Activated naive CD4-positive, alpha-beta T cell treated with anti-CD3 and anti-CD28 coated beads for 36 hours (primary cell): ENCODE results near the gene ZMAT5. TPM values are rescaled to one million over a fixed set of nuclear protein-coding genes. Genes with fewer than 3 reads are reported as not detected.

ENCODE experiments used
- CTCF ChIA-PET: fragments of 350-600 bp; sonication (Branson Sonifier 250); formaldehyde crosslinking; loops from one replicate; lab custom pipeline; 2021; ENCODE audit warnings: antibody characterized with exemption; lab: Charles Lee
- DNase-seq: peaks from one replicate; pipeline ENCODE4 v3.0.0-alpha.2; 2020
- H3K27ac Mint-ChIP-seq: one replicate; pipeline ENCODE4 v1.8.0; 2021; ENCODE audit warnings: mild to moderate bottlenecking, mixed read lengths
- H3K27me3 Mint-ChIP-seq: one replicate; pipeline ENCODE4 v1.8.0; 2021; ENCODE audit warnings: low read depth, mixed read lengths
- H3K36me3 Mint-ChIP-seq: one replicate; pipeline ENCODE4 v1.8.0; 2021; ENCODE audit warnings: low read depth, mixed read lengths
- H3K4me1 Mint-ChIP-seq: one replicate; pipeline ENCODE4 v1.8.0; 2021; ENCODE audit warnings: low read depth, mixed read lengths
- H3K4me3 Mint-ChIP-seq: one replicate; pipeline ENCODE4 v1.8.0; 2021; ENCODE audit warnings: mild to moderate bottlenecking, moderate library complexity, mixed read lengths
- H3K9me3 Mint-ChIP-seq: one replicate; pipeline ENCODE4 v1.8.0; 2021; ENCODE audit warnings: mixed read lengths
- intact Hi-C: fragments of 100-400 bp; cut with micrococcal nuclease; formaldehyde crosslinking; loops from one replicate; pipeline ENCODE4 v1.15.1; 2023
- total RNA-seq, 2 experiments: library from RNA; stranded (reverse); gene quantifications; one replicate each; pipeline ENCODE4 v1.2.3, GENCODE V29; 2021

Gene ZMAT5
- total RNA-seq, 2 experiments from 2014 or later: 14.3 to 15.3 TPM

DNA sequence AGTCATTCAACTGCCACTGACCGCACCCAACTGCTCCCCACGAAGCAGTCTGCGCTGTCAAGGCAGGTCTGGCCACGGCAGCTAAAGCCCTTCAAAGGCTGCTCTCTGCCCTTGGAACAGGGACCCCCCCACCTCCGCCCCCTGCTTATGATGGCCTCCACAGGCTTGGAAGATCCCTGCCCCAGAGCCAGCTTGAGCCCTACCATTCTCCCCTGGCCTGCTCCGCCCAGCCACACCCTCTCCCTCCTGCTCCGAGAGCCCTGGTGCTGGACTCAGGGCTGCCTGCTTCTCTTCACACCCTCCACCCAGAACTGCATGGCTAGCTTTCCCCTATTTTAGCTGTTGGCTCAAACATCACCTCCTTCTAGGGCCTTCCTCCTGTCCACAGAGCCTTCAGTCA, 19.0 kb downstream of the ZMAT5 start:
- H3K36me3 Mint-ChIP-seq: peaks cover 8% of the 10 kb centered on the region
- no peak for DNase-seq
- no peak overlapping the region for H3K27ac Mint-ChIP-seq
- CTCF ChIA-PET: no interaction called here
- H3K4me1 Mint-ChIP-seq: peaks cover 4% of the 10 kb centered on the region
- no peaks in the 10 kb centered on the region for H3K9me3 Mint-ChIP-seq
- intact Hi-C loops: no loop called here
- no peaks in the 10 kb centered on the region for H3K27me3 Mint-ChIP-seq
- H3K4me3 Mint-ChIP-seq: no peak overlapping the region

GRCh38 chr22:29744902-29745301, 21.9 kb downstream of the ZMAT5 start:
- Mint-ChIP-seq H3K4me1 (no peaks in the 10 kb centered on the region), H3K36me3 (peaks cover 4% of the 10 kb centered on the region), H3K27me3 (no peaks in the 10 kb centered on the region), H3K4me3 (no peak overlapping the region), H3K9me3 (no peaks in the 10 kb centered on the region), H3K27ac (no peak overlapping the region)
- intact Hi-C loops: no loop called here
- CTCF ChIA-PET: no interaction called here
- DNase-seq: no peak

DNA sequence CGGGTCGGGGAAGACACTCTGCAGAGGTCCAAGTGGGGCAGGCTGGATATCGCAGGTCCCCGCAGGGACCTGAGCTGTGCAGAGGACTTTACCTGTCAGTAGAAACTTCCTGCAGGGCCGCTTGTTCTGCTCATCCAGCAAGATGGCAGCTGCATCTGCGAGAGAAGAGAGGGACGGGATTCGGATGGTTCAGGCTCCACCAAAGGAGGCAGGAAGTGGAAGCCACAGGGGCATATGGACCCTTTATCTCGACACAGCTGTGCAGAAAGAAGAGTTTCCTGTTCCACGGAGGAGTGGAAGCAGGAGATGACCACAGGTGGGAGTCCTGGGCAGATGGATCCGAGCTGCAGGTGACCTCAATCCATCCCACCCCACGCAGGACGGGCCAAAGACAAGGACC, 24.5 kb downstream of the ZMAT5 start:
- H3K27me3 Mint-ChIP-seq: no peaks in the 10 kb centered on the region
- no peak overlapping the region for H3K4me3 Mint-ChIP-seq
- no peaks in the 10 kb centered on the region for H3K4me1 Mint-ChIP-seq
- intact Hi-C loops: no loop called here
- H3K27ac Mint-ChIP-seq: no peak overlapping the region
- peaks cover 4% of the 10 kb centered on the region for H3K36me3 Mint-ChIP-seq
- no peak for DNase-seq
- no peaks in the 10 kb centered on the region for H3K9me3 Mint-ChIP-seq
- CTCF ChIA-PET: no interaction called here

DNA sequence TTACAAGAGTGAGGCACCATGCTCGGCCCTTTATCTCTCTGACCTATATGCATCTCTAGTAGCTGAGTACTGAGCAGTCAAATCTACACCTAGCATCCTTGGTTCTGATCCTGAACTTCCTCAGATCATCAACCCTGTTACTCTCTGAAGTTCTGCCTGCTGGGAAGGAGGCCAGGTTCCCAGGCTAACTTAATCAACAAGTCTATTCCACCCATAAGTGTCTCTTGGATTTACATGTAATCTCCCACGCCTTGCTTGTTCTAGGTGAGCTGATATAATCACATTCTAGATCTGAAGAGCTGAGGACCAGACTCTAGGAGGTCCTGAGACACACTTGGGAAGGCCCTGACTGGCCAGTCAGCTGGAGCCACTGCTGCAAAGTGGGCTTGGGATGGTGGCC, 24.9 kb downstream of the ZMAT5 start:
- Mint-ChIP-seq H3K9me3 (no peaks in the 10 kb centered on the region), H3K4me3 (no peak overlapping the region), H3K27me3 (no peaks in the 10 kb centered on the region), H3K4me1 (no peaks in the 10 kb centered on the region), H3K27ac (no peak overlapping the region), H3K36me3 (peaks cover 4% of the 10 kb centered on the region)
- CTCF ChIA-PET: no interaction called here
- DNase-seq: no peak
- intact Hi-C loops: no loop called here

GRCh38 chr22:29740216-29740615, 26.6 kb downstream of the ZMAT5 start:
- H3K27ac Mint-ChIP-seq: no peak overlapping the region
- no peaks in the 10 kb centered on the region for H3K4me1 Mint-ChIP-seq
- intact Hi-C loops: no loop called here
- H3K4me3 Mint-ChIP-seq: no peak overlapping the region
- H3K27me3 Mint-ChIP-seq: no peaks in the 10 kb centered on the region
- no peaks in the 10 kb centered on the region for H3K9me3 Mint-ChIP-seq
- CTCF ChIA-PET: no interaction called here
- DNase-seq: no peak
- H3K36me3 Mint-ChIP-seq: no peaks in the 10 kb centered on the region

DNA sequence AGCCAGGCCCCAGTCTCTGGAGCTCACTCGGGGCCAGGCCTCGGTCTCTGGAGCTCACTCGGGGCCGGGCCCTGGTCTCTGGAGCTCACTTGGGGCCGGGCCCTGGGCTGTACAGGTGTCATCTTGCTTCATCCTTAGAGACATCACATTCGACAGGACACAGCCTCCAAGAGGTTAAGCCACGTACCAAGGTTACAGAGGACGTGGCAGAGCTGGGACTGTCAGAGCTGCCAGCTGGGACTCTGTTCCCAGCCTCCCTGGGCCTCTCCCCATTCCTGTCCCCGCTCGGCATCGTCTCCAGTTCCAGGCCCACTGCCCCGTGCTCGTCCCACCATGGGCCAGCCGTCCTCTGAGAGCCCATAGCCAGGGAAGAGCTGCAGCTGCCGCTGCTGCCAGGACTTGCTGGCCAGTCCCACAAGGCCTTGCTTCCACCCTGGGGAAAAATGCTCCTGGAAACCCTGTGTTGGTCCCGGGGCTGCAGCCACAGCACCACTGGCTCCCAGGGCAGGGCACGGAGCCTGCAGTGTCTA, 27.4 kb downstream of the ZMAT5 start:
- H3K27ac Mint-ChIP-seq: no peak overlapping the region
- H3K27me3 Mint-ChIP-seq: no peaks in the 10 kb centered on the region
- no peak overlapping the region for H3K4me3 Mint-ChIP-seq
- no peaks in the 10 kb centered on the region for H3K9me3 Mint-ChIP-seq
- H3K36me3 Mint-ChIP-seq: no peaks in the 10 kb centered on the region
- intact Hi-C loops: no loop called here
- DNase-seq: no peak
- CTCF ChIA-PET: interaction anchor here (0.6 to 1.6 kb wide), 3 partner anchors 150 to 344 kb away, joined by 4 to 6 read pairs (median 4); no protein-coding TSS in a partner anchor
- H3K4me1 Mint-ChIP-seq: no peaks in the 10 kb centered on the region

DNA sequence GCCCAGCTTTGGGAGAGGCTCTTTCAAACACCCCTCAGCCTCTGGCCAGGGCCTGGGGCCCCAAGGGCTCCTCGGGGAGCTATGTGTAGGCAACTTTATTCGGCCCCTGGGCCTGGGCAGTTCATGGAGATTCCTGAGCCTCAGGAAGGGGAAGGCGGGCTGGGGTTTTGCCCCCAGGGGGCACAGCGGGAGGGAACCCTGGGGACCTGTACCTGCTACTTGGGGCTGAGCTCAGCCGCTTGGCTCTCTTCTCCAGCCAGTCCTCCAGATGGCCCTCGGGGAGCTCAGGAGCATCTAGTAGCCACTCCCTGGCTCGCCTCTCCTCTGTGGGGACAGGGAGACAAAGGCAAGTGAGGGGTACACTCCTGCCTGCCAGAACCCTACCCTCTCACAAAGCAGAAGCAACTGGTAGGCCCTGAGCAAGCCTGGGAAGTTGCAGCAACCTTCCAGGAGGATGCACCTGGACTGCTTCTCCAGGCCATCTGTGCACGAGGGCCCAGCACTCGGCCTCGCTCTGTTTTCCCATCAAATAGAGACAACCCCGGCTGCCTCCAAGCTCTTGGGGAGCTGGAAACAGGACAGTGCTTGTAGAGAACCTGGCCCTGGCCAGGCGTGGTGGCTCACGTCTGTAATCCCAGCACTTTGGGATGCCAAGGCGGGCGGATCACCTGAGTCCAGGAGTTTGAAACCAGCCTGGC, 28.5 kb downstream of the ZMAT5 start:
- no peaks in the 10 kb centered on the region for H3K9me3 Mint-ChIP-seq
- CTCF ChIA-PET: interaction anchor here (0.9 to 1.6 kb wide), 3 partner anchors 13 to 267 kb away, joined by 4 read pairs; no protein-coding TSS in a partner anchor
- no peak overlapping the region for H3K27ac Mint-ChIP-seq
- H3K36me3 Mint-ChIP-seq: no peaks in the 10 kb centered on the region
- DNase-seq: no peak
- no peaks in the 10 kb centered on the region for H3K4me1 Mint-ChIP-seq
- intact Hi-C loops: no loop called here
- H3K27me3 Mint-ChIP-seq: no peaks in the 10 kb centered on the region
- H3K4me3 Mint-ChIP-seq: no peak overlapping the region

DNA sequence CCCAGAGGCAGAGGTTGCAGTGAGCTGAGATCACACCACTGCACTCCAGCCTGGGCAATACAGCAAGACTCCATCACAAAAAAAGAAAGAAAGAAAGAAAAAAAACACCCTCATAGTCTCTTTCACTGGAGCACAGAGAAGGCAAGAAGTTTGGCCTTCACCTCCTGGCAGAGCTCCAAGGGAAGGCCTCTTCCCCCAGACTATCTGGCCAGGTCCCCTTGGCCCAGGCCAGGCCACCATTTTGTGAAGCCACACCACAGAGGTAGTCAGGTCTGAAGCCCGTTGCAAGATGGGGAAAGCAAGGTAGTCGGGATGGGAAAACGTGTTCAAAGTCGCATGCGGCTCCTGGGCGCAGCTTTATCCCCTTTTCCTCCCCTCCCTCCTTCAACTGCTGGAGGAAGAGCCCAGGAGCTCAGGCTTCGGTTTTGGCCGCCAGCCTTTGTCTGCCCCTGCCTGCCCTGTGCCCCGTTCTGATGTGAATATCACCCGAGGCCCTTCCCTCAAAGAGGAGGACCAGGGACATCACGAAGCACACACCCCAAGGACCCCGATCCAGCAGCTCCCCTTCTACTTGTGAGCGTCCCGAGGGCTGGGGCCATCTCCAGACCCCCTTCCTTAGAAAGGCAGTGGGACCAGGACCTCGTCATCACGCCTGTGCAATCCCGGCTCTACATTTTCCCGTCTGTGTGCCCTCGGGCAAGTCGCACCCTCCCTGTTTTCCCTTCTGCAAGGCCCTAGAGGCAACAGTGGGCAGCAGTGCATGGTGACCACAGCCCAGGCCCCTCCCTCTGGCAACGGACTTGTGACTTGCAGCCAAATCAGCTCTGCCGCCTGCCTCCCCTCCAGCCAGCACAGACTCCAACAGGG, 29.3 kb downstream of the ZMAT5 start:
- Mint-ChIP-seq H3K4me1 (no peaks in the 10 kb centered on the region), H3K27me3 (no peaks in the 10 kb centered on the region), H3K36me3 (no peaks in the 10 kb centered on the region), H3K27ac (no peak overlapping the region), H3K9me3 (no peaks in the 10 kb centered on the region), H3K4me3 (no peak overlapping the region)
- intact Hi-C loops: no loop called here
- CTCF ChIA-PET: interaction anchor here (1.2 to 1.6 kb wide), 2 partner anchors 14 to 268 kb away, joined by 4 read pairs; no protein-coding TSS in a partner anchor
- no peak for DNase-seq

DNA sequence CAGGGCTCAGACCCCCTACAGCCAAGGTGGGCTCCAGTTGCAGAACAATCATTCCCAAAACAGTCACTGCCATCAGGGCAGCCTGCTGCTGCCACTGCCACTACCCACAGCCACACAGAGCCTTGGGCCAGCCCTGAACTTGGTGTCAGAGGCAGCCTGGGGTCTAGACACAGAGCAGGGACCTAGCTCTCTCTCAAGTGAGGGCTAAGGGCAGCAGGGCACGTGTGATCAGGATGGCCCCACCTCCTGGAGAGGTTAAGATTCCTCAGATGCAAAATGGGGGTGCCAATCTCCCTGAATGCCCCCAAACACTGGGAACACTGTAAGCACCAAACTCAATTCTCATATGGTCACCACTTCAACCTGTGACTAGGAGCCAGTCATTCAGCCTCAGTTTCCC, 31.4 kb downstream of the ZMAT5 start:
- intact Hi-C loops: no loop called here
- Mint-ChIP-seq H3K36me3 (no peaks in the 10 kb centered on the region), H3K27ac (no peak overlapping the region), H3K9me3 (no peaks in the 10 kb centered on the region), H3K4me3 (no peak overlapping the region), H3K27me3 (no peaks in the 10 kb centered on the region), H3K4me1 (no peaks in the 10 kb centered on the region)
- DNase-seq: no peak
- CTCF ChIA-PET: no interaction called here

- no peaks in the 10 kb centered on the region for H3K27me3 Mint-ChIP-seq
- H3K27ac Mint-ChIP-seq: no peak overlapping the region
- no peaks in the 10 kb centered on the region for H3K4me1 Mint-ChIP-seq
- H3K36me3 Mint-ChIP-seq: no peaks in the 10 kb centered on the region
- H3K4me3 Mint-ChIP-seq: no peak overlapping the region
- CTCF ChIA-PET: no interaction called here
- no peaks in the 10 kb centered on the region for H3K9me3 Mint-ChIP-seq
- no peak for DNase-seq
- intact Hi-C loops: no loop called here
Measured at GRCh38 chr22:29734838-29735237, 32.0 kb downstream of the ZMAT5 start.

- no peak overlapping the region for H3K4me3 Mint-ChIP-seq
- H3K9me3 Mint-ChIP-seq: no peaks in the 10 kb centered on the region
- no peaks in the 10 kb centered on the region for H3K4me1 Mint-ChIP-seq
- CTCF ChIA-PET: no interaction called here
- no peak for DNase-seq
- intact Hi-C loops: no loop called here
- no peak overlapping the region for H3K27ac Mint-ChIP-seq
- no peaks in the 10 kb centered on the region for H3K36me3 Mint-ChIP-seq
- H3K27me3 Mint-ChIP-seq: no peaks in the 10 kb centered on the region
Measured at GRCh38 chr22:29734406-29734805, 32.4 kb downstream of the ZMAT5 start.

DNA sequence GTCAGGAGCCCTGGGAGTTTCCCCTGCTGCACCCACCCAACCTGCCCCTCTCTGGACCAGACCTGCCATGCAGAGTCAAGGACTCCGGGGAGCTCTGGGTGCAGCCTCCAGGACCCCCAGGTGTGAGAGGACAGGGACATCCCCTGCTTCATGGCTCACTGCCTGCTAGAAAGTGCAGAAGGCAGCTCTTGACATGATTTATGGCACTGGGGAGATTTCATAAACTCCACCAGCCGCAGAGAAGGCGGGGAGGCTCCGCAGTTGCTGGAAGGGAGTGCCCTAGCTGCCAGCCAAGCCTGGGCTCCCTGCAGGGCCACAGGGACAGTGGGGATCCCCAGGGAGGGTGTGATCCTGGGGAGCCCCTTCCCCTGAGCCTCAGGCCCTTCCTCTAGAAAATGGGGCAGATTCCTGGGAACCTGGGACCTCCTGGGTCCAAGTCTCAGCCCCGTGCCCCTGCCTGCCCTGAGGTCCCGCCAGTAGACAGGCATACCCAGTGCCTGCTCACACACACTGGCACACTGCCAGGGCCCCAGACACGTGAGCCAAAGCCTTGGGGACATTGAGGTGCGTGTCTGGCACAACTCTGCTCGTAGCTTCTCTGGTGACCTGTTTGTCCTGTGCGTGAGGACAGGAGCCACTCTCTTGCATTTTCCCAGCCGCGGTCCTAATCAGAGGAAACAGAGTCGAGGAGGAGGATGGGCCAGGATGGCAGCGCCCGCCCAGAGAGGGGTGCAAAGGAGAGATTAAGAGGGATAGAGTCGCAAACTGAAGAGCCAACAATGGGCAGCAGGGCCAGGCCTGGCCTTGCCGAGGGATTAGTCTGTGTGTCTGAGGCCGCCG, 33.2 kb downstream of the ZMAT5 start:
- H3K4me3 Mint-ChIP-seq: no peak overlapping the region
- intact Hi-C loops: no loop called here
- no peaks in the 10 kb centered on the region for H3K4me1 Mint-ChIP-seq
- H3K36me3 Mint-ChIP-seq: no peaks in the 10 kb centered on the region
- no peaks in the 10 kb centered on the region for H3K9me3 Mint-ChIP-seq
- CTCF ChIA-PET: no interaction called here
- no peak overlapping the region for H3K27ac Mint-ChIP-seq
- DNase-seq: no peak
- no peaks in the 10 kb centered on the region for H3K27me3 Mint-ChIP-seq
